Endodermal cell (in vitro differentiated cells): ENCODE data around the gene OGFOD2. TPM values are rescaled to one million over a fixed set of nuclear protein-coding genes. Genes with fewer than 3 reads are reported as not detected.

Source experiments
- DNase-seq: peaks from one replicate; pipeline ENCODE4 v3.0.0-alpha.2; 2017
- H3K27ac ChIP-seq: 2 replicates; pipeline ENCODE4 v1.5.1; 2013; ENCODE audit warnings: mild to moderate bottlenecking, low read depth, low read length, moderate library complexity
- H3K27me3 ChIP-seq: 2 replicates; pipeline ENCODE4 v1.6.1; 2013; ENCODE audit warnings: mild to moderate bottlenecking, low read length, moderate library complexity; ENCODE audit not compliant: insufficient read depth, control insufficient read depth, poor library complexity, severe bottlenecking
- H3K36me3 ChIP-seq: 2 replicates; pipeline ENCODE4 v1.7.0; 2013; ENCODE audit warnings: mild to moderate bottlenecking, low read length, moderate library complexity; ENCODE audit not compliant: control insufficient read depth, insufficient read depth
- H3K4me1 ChIP-seq: one replicate; pipeline ENCODE4 v1.7.0; 2013; ENCODE audit warnings: low read length; ENCODE audit not compliant: control insufficient read depth, insufficient read depth
- H3K4me3 ChIP-seq: 2 replicates; pipeline ENCODE4 v1.5.1; 2013; ENCODE audit warnings: mild to moderate bottlenecking, low read length, moderate library complexity
- H3K9ac ChIP-seq: 2 replicates; pipeline ENCODE4 v1.6.1; 2013; ENCODE audit warnings: mild to moderate bottlenecking, low read length, moderate library complexity; ENCODE audit not compliant: poor library complexity, severe bottlenecking; ENCODE audit errors: extremely low read depth
- H3K9me3 ChIP-seq: 2 replicates; pipeline ENCODE4 v1.6.1; 2013; ENCODE audit warnings: mild to moderate bottlenecking, low read length, moderate library complexity; ENCODE audit not compliant: control insufficient read depth
- H3K27ac Mint-ChIP-seq: 2 replicates; pipeline ENCODE4 v1.8.0; 2020; ENCODE audit warnings: mixed read lengths
- H3K27me3 Mint-ChIP-seq: 2 replicates; pipeline ENCODE4 v1.8.0; 2021; ENCODE audit warnings: mild to moderate bottlenecking, mixed read lengths; ENCODE audit not compliant: insufficient read depth
- H3K36me3 Mint-ChIP-seq: 2 replicates; pipeline ENCODE4 v1.8.0; 2020; ENCODE audit warnings: low read depth, mixed read lengths
- H3K4me1 Mint-ChIP-seq: 2 replicates; pipeline ENCODE4 v1.8.0; 2020; ENCODE audit warnings: mixed read lengths
- H3K4me3 Mint-ChIP-seq: 2 replicates; pipeline ENCODE4 v1.8.0; 2020; ENCODE audit warnings: mild to moderate bottlenecking, moderate library complexity, mixed read lengths
- H3K9me3 Mint-ChIP-seq: 2 replicates; pipeline ENCODE4 v1.8.0; 2020; ENCODE audit warnings: mild to moderate bottlenecking, mixed read lengths
- WGBS, 2 experiments: methylation state at CpG; one replicate each; pipeline versions ENCODE4 v1.1.5 to v1.1.7; 2013; ENCODE audit warnings: missing lambda C conversion rate in 2 of 2, mixed read lengths in 1 of 2; ENCODE audit not compliant: insufficient coverage in 1 of 2, insufficient read length in 1 of 2; 5-methylcytosine and 5-hydroxymethylcytosine counted together
- total RNA-seq, 2 donors: library from RNA; stranded (reverse); fragmentation: NEBNext Ultra II Directional in 1 of 2; extraction: Animal tissue kit (Norgen Biotek cat#: 25700) in 1 of 2; gene quantifications; 2 replicates in 1 of 2; 3 replicates in 1 of 2; pipeline ENCODE4 v1.2.1, GENCODE V29; 2021
- TF ChIP-seq, protein P1 (sequence below): fragments of 200-600 bp; sonication (generic); conservative IDR thresholded peaks from 2 replicates; pipeline ENCODE4 v1.5.0; 2021; ENCODE audit warnings: antibody characterized with exemption, mild to moderate bottlenecking

The OGFOD2 gene
- total RNA-seq, 2 donors from 2014 or later, result 17.5 to 19.9 TPM

DNA sequence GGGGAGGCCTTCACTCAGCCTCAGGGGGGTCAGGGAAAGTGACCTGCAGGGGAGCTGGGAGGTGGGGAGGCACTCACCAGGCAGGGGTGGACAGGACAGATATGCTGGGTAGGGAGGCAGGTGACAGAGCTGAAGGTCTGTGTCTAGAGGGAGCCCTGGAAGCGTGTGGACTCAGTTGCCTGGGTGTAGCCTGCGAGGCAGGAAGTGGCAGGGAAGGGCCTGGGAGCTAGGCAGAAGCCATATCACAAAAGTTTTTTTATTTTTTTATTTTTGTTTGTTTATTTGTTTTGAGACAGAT lies 44.7 kb downstream of the OGFOD2 start:
- H3K4me1 Mint-ChIP-seq, result peaks cover 10% of the 10 kb centered on the region
- no peaks in the 10 kb centered on the region for H3K9me3 ChIP-seq
- no peak overlapping the region for H3K27ac ChIP-seq
- no peaks in the 10 kb centered on the region for H3K9me3 Mint-ChIP-seq
- no peak for DNase-seq
- H3K36me3 Mint-ChIP-seq, result peaks cover 6% of the 10 kb centered on the region
- peak overlapping the region; percentile 29 for H3K27ac Mint-ChIP-seq
- no peak overlapping the region for H3K9ac ChIP-seq
- WGBS, 2 experiments, result 94% methylated on average over 2 of the region's 2 CpGs; no CpG with 5 or more reads in 1 of the 2 experiments
- H3K4me3 Mint-ChIP-seq, result no peak overlapping the region
- H3K4me1 ChIP-seq, result no peaks in the 10 kb centered on the region
- H3K36me3 ChIP-seq, result no peaks in the 10 kb centered on the region
- TF ChIP-seq, protein P1, sequence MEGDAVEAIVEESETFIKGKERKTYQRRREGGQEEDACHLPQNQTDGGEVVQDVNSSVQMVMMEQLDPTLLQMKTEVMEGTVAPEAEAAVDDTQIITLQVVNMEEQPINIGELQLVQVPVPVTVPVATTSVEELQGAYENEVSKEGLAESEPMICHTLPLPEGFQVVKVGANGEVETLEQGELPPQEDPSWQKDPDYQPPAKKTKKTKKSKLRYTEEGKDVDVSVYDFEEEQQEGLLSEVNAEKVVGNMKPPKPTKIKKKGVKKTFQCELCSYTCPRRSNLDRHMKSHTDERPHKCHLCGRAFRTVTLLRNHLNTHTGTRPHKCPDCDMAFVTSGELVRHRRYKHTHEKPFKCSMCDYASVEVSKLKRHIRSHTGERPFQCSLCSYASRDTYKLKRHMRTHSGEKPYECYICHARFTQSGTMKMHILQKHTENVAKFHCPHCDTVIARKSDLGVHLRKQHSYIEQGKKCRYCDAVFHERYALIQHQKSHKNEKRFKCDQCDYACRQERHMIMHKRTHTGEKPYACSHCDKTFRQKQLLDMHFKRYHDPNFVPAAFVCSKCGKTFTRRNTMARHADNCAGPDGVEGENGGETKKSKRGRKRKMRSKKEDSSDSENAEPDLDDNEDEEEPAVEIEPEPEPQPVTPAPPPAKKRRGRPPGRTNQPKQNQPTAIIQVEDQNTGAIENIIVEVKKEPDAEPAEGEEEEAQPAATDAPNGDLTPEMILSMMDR, result no peak
- H3K27me3 Mint-ChIP-seq, result no peaks in the 10 kb centered on the region
- H3K27me3 ChIP-seq, result no peaks in the 10 kb centered on the region
- no peak overlapping the region for H3K4me3 ChIP-seq

- H3K27me3 Mint-ChIP-seq, result no peaks in the 10 kb centered on the region
- H3K4me1 Mint-ChIP-seq, result peaks cover 10% of the 10 kb centered on the region
- no peak for DNase-seq
- 89 to 93% methylated on average over 16 to 18 of the region's 18 CpGs for WGBS, 2 experiments
- H3K36me3 ChIP-seq, result no peaks in the 10 kb centered on the region
- H3K36me3 Mint-ChIP-seq, result no peaks in the 10 kb centered on the region
- TF ChIP-seq, protein P1, result no peak
- no peak overlapping the region for H3K4me3 Mint-ChIP-seq
- H3K27ac ChIP-seq, result no peak overlapping the region
- H3K9me3 Mint-ChIP-seq, result no peaks in the 10 kb centered on the region
- no peak overlapping the region for H3K4me3 ChIP-seq
- no peak overlapping the region for H3K27ac Mint-ChIP-seq
- H3K9ac ChIP-seq, result no peak overlapping the region
- no peaks in the 10 kb centered on the region for H3K27me3 ChIP-seq
- H3K9me3 ChIP-seq, result no peaks in the 10 kb centered on the region
- no peaks in the 10 kb centered on the region for H3K4me1 ChIP-seq
These were observed 46.9 kb downstream of the OGFOD2 start for GRCh38 chr12:123021688-123022604.

DNA sequence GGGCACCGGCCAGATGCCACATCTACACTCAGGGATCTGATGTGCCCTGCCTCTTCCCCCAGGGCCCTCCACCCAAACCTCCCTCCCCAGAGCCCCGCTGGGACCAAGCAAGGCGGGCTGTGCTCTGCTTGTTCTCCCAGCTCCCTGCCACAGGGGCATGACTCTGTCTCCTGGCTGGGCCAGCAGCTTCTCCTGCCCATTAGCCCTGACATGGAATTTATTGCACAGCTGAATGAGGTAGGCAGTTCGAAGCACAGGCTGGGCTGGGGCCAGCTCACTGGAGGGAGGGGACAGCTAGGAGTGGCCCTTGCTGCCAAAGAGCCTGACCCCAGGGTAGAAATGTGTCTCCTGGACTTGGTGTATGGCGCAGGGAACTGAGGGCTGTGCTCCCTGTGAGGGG lies 47.8 kb downstream of the OGFOD2 start:
- H3K4me1 ChIP-seq, result no peaks in the 10 kb centered on the region
- no peaks in the 10 kb centered on the region for H3K9me3 ChIP-seq
- no peak overlapping the region for H3K4me3 ChIP-seq
- H3K36me3 Mint-ChIP-seq, result no peaks in the 10 kb centered on the region
- no peaks in the 10 kb centered on the region for H3K9me3 Mint-ChIP-seq
- H3K9ac ChIP-seq, result no peak overlapping the region
- no peak overlapping the region for H3K27ac ChIP-seq
- H3K27me3 ChIP-seq, result no peaks in the 10 kb centered on the region
- H3K27me3 Mint-ChIP-seq, result no peaks in the 10 kb centered on the region
- H3K4me3 Mint-ChIP-seq, result no peak overlapping the region
- no peak for DNase-seq
- H3K27ac Mint-ChIP-seq, result no peak overlapping the region
- 84 to 92% methylated on average over 3 to 4 of the region's 5 CpGs for WGBS, 2 experiments
- TF ChIP-seq, protein P1, result no peak
- no peaks in the 10 kb centered on the region for H3K36me3 ChIP-seq
- peaks cover 12% of the 10 kb centered on the region for H3K4me1 Mint-ChIP-seq
